NCI-H69 (cell line): ENCODE results near the gene DAPK1.
"Not testable (repeated sequence)": the region's sequence is repeated elsewhere in the genome, so short reads cannot be mapped to it uniquely, and the experiment has no call there.

Experiments used
- DNase-seq: peaks from one replicate; lab custom pipeline; 2025; lab: John Stamatoyannopoulos, UW

DAPK1 gene

DNA sequence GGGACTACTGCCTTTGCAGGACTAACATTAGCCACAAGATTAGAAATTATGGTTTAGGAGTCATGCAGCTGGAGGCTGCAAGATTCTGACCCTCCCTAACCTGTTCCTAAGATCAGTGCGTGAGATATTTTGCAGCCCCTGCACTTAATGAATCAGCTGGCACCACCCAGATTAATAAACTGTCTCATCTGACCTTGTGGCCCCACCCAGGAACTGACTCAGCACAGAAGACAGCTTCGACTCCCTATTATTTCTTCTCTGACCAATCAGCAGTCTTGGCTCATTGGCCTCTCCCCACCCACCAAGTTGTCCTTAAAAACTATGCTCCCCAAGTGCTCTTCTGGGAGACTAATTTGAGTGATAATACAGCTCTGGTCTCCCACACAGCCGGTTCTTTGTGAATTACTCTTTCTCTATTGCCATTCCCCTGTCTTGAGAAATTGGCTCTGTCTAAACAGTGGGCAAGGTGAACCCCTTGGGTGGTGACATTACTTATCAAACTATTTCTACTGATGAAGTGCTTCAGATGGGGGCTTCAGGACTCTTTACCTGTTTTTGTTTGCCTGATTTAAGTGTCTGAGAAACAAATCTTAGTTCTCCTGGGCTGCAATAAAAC, 245.3 kb downstream of the DAPK1 start:
- DNase-seq, result no peak

DNA sequence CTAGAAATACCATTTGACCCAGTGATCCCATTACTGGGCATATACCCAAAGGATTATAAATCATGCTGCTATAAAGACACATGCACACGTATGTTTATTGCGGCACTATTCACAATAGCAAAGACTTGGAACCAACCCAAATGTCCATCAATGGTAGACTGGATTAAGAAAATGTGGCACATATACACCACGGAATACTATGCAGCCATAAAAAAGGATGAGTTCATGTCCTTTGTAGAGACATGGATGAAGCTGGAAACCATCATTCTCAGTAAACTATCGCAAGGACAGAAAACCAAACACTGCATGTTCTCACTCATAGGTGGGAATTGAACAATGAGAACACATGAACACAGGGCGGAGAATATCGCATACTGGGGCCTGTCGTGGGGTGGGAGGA, 246.6 kb downstream of the DAPK1 start:
- DNase-seq, result not testable (repeated sequence)

DNA sequence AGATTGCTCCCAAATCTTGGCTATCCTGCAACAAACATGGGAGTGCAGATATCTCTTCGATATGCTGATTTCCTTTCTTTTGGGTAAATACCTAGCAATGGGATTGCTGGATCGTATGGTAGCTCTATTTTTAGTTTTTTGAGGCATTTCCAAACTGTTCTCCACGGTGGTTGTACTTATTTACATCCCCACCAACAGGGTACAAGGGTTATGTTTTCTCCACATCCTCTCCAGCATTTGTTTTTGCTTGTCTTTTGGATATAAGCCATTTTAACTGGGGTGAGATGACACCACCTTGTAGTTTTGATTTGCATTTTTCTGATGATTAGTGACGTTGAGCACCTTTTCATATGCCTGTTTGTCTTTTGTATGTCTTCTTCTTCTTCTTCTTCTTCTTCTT, 248.5 kb downstream of the DAPK1 start:
- DNase-seq, result no peak

DNA sequence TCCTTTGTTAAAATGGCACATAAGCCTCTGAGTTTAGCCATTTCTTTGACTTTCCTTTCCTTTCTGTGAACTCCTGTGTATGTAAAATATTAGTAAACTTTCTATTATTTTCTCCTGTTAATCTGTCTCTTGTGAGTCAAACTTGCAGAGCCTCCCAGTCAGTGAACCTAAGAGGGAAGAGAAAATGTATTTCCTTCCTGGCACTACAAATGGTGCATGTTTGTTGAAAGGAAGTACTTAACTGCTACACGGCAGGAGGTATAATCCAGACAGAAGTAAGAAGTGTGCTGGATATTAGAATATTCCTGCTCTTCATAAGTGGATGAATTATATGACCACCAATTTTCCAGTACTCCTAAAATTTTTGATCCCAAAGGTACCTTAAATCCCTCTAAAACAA, 251.2 kb downstream of the DAPK1 start:
- no peak for DNase-seq

DNA sequence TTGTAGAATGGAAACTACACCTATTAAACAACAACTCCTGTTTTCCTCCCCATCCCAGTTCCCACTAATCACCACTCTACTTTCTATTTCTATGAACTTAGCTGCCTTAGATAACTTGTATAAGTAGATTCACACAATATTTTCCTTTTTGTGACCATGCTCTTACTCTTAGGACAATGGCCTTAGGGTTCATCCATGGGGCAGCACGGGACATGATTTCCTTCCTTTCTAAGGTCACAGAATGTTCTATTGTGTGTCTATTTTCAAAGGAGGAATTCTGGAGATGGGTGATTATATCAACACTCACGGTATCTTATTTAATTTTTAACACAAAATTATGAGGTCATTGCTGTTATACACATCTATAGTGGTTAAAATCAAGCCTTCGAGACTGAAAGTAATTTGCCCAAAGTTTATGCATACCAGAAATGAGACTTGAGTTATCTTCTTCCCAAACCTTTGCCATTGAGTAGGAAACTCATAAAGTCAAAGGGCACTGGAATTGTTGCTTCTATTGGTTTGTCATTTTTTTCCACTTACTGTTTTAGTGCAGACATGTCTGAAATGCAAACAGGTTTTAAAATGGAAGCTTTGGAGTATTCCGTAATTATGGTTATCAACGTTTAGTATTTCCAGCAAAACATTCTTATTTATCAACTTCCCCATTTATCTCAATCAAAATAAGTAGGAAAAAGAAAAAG, 251.8 kb downstream of the DAPK1 start:
- no peak for DNase-seq

DNA sequence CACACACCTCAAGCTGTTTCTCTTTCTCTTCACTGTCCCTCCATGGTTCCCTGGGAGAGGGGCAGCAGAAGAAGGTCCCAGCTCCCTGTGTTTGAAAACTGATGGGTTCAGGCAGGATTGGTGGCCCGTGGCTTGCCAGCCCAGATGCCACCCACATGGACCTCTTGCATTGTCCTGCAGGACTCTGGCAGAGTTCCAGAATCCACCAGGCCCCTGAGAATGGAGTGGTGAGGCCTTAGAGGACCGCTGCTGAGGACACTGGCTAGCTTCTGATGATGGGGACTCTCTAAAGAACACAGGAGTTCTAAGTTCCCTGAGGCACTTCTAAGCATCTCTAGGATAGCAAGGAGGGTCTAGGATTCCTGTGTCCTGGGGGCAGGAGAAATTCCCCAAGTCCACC, 253.1 kb downstream of the DAPK1 start:
- DNase-seq, result no peak

DNA sequence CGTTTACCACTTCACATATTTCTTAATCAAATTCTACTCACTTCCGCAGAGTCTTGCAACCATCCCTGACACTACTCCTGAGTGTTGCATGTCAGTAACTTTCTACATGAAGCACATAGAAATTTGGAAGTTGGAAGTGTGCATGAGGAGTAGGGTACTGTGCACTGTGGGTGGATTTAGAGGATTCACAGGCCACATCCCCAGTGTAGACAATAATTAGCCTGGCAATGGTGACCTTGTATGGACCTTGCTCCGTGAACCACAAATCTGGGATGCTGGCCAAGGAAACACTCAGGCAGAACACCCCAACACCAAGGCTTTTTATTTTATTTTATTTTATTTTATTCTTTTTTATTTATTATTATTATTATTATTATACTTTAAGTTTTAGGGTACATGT, 253.8 kb downstream of the DAPK1 start:
- DNase-seq, result no peak

DNA sequence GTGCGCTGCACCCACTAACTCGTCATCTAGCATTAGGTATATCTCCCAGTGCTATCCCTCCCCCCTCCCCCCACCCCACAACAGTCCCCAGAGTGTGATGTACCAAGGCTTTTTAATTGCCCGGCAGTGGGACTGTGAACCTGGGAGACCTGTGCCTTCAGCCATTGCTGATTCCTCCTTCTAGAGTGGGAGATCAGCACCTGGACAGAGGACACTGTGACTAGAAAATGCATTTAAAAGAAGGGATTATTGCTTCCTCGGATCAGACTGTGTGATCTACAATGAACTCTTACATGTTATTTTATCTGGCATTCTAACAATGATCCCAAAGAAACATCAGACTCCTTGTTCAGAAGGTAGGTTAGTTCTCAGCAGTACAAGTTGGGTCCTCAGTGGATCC, 254.2 kb downstream of the DAPK1 start:
- DNase-seq, result no peak

DNA sequence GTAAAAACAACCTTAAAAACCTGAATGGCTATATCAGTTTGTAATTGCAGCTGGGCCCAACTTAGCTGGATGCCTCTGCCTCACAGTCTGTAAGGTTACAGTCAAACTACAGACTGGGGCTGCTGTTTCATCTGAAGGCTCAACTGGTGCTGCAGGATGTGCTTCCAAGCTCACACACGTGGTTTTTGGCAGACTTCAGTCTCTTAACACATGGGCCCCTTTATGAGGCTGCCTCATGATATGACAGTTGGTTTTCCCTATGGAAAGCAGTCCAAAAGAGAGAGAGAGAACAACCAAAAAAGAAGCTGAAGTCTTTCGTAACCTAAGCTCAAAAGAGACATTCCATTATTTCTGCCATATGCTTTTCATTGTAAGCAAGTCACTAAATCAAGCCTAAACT, 255.6 kb downstream of the DAPK1 start:
- DNase-seq, result no peak
